ENCODE measurements around the gene HDDC3.

- TF ChIP-seq POLR2AphosphoS5 (IDR thresholded peaks at IDR 0.05) = no peak
- no peak for TF ChIP-seq CTCF (IDR thresholded peaks at IDR 0.05 in 8 of 11, conservative IDR thresholded peaks at IDR 0.05 in 3 of 11)
These were observed 13.5 kb downstream of the HDDC3 start for GRCh38 chr15:90918835-90919234.
